SK-N-SH treated with all-trans-retinoic acid at 6 μM for 48 hours (cell line): ENCODE results near the gene GRM5.

Experiments used
- ATAC-seq: fragments of 200-7000 bp; cut with Tn5 transposase; 3 replicates; pipeline ENCODE4 v1.9.1; 2020; ENCODE audit warnings: mild to moderate bottlenecking, moderate library complexity
- ARNTL ChIP-seq: fragments of 450-650 bp; formaldehyde crosslinking; IDR thresholded peaks from 2 replicates; pipeline ENCODE4 v1.5.0; 2020; ENCODE audit warnings: low read depth, mild to moderate bottlenecking, moderate library complexity, borderline replicate concordance
- BACH2 ChIP-seq: fragments of 250-450 bp; sonication (Bioruptor Pico); IDR thresholded peaks from 2 replicates; pipeline ENCODE4 v1.9.0; 2021; ENCODE audit warnings: mild to moderate bottlenecking, borderline replicate concordance
- CSDC2 ChIP-seq: fragments of 250-450 bp; sonication (Bioruptor Pico); IDR thresholded peaks from 2 replicates; pipeline ENCODE4 v1.5.0; 2020; ENCODE audit warnings: mild to moderate bottlenecking, moderate library complexity
- CSRNP3 ChIP-seq: fragments of 250-450 bp; sonication (Bioruptor Pico); IDR thresholded peaks from 2 replicates; pipeline ENCODE4 v1.5.1; 2021; ENCODE audit warnings: mild to moderate bottlenecking, moderate library complexity
- ESRRG ChIP-seq: fragments of 250-450 bp; sonication (Bioruptor Pico); IDR thresholded peaks from 2 replicates; pipeline ENCODE4 v1.6.1; 2021; ENCODE audit warnings: mild to moderate bottlenecking
- GLIS3 ChIP-seq: fragments of 250-450 bp; sonication (Bioruptor Pico); IDR thresholded peaks from 2 replicates; pipeline ENCODE4 v1.5.0; 2020; ENCODE audit warnings: mild to moderate bottlenecking, moderate library complexity
- ISL1 ChIP-seq: fragments of 250-450 bp; sonication (Bioruptor Pico); IDR thresholded peaks from 2 replicates; pipeline ENCODE4 v2.1.2; 2022; ENCODE audit warnings: mild to moderate bottlenecking, moderate library complexity
- OSR1 ChIP-seq: fragments of 250-450 bp; sonication (Bioruptor Pico); IDR thresholded peaks from 2 replicates; pipeline ENCODE4 v1.8.0; 2022; ENCODE audit warnings: moderate library complexity, mild to moderate bottlenecking, inconsistent platforms
- POU6F1 ChIP-seq: fragments of 250-450 bp; sonication (Bioruptor Pico); IDR thresholded peaks from 2 replicates; pipeline ENCODE4 v1.8.0; 2021; ENCODE audit warnings: low read depth, mild to moderate bottlenecking, moderate library complexity, borderline replicate concordance
- PPARA ChIP-seq: fragments of 250-450 bp; sonication (Bioruptor Pico); IDR thresholded peaks from 2 replicates; pipeline ENCODE4 v1.5.0; 2020; ENCODE audit warnings: mild to moderate bottlenecking, borderline replicate concordance
- RARB ChIP-seq: fragments of 250-450 bp; sonication (Bioruptor Pico); IDR thresholded peaks from 2 replicates; pipeline ENCODE4 v1.8.0; 2021; ENCODE audit warnings: mild to moderate bottlenecking, moderate library complexity
- SNAI2 ChIP-seq: fragments of 250-450 bp; sonication (Bioruptor Pico); IDR thresholded peaks from 2 replicates; pipeline ENCODE4 v1.5.0; 2020; ENCODE audit warnings: mild to moderate bottlenecking, moderate library complexity
- TCF4 ChIP-seq: fragments of 250-450 bp; sonication (Bioruptor Pico); IDR thresholded peaks from 2 replicates; pipeline ENCODE4 v1.8.0; 2021; ENCODE audit warnings: mild to moderate bottlenecking, moderate library complexity, borderline replicate concordance
- TOX ChIP-seq: fragments of 250-450 bp; sonication (Bioruptor Pico); IDR thresholded peaks from 2 replicates; pipeline ENCODE4 v1.8.0; 2021; ENCODE audit warnings: mild to moderate bottlenecking, moderate library complexity, borderline replicate concordance
- ZC3H10 ChIP-seq: fragments of 250-450 bp; sonication (Bioruptor Pico); IDR thresholded peaks from 2 replicates; pipeline ENCODE4 v1.5.1; 2021; ENCODE audit warnings: mild to moderate bottlenecking, moderate library complexity
- ZFP3 ChIP-seq: fragments of 250-450 bp; sonication (Bioruptor Pico); IDR thresholded peaks from 2 replicates; pipeline ENCODE4 v1.5.0; 2020; ENCODE audit warnings: mild to moderate bottlenecking, moderate library complexity
- ZFP30 ChIP-seq: fragments of 450-650 bp; formaldehyde crosslinking; IDR thresholded peaks from 2 replicates; pipeline ENCODE4 v1.5.0; 2022; ENCODE audit warnings: mild to moderate bottlenecking, moderate library complexity
- ZNF565 ChIP-seq: fragments of 450-650 bp; formaldehyde crosslinking; conservative IDR thresholded peaks from 2 replicates; pipeline ENCODE4 v1.5.0; 2020; ENCODE audit warnings: low read depth, mild to moderate bottlenecking, moderate library complexity
- ZNF70 ChIP-seq: fragments of 450-650 bp; formaldehyde crosslinking; IDR thresholded peaks from 2 replicates; pipeline ENCODE4 v1.5.0; 2020; ENCODE audit warnings: mild to moderate bottlenecking, moderate library complexity
- ZNF8 ChIP-seq: fragments of 450-650 bp; formaldehyde crosslinking; IDR thresholded peaks from 2 replicates; pipeline ENCODE4 v1.5.0; 2020; ENCODE audit warnings: mild to moderate bottlenecking, moderate library complexity
- TF ChIP-seq, protein P1 (sequence below): fragments of 250-450 bp; sonication (Bioruptor Pico); IDR thresholded peaks from 2 replicates; pipeline ENCODE4 v1.8.0; 2020; ENCODE audit warnings: mild to moderate bottlenecking, moderate library complexity, borderline replicate concordance
- TF ChIP-seq, protein P2 (sequence below): fragments of 250-450 bp; sonication (Bioruptor Pico); IDR thresholded peaks from 2 replicates; pipeline ENCODE4 v1.5.1; 2020; ENCODE audit warnings: low read depth, mild to moderate bottlenecking, moderate library complexity
- TF ChIP-seq, protein P3 (sequence below): fragments of 250-450 bp; sonication (Bioruptor Pico); IDR thresholded peaks from 2 replicates; pipeline ENCODE4 v1.5.0; 2020; ENCODE audit warnings: mild to moderate bottlenecking, moderate library complexity

The GRM5 gene

GRCh38 chr11:88623531-88623930, 442.3 kb downstream of the GRM5 start:
- TF ChIP-seq ARNTL (no peak), TOX (CRISPR knock-in tag) (no peak), TCF4 (no peak)
- ATAC-seq: no peak

DNA sequence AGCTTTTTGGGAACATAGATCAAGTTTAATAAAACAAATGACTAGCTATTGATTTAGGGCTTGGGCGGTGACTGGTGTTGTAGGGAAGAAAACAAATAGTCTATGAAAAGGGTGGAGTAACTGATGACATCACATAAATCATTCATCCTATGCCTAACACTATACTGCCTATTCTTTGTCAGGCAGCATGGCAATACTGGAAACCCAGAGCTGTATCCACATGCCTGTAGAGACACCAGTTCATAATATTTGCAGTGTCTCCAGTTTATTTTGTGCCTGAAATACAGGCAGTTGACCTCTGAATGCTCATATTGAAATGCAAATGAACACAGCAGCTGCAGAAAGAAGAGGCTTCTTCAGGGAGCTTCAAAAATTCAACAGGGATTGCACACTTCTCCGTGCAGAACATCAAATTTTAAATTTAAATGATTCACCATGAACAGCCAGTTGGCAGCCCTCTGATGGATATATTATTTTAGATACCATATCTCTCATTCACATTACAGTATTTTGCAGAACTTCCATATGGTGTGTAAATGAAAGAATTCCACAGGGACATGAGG, 445.1 kb downstream of the GRM5 start:
- no peak for ATAC-seq
- no peak for TF ChIP-seq ZC3H10
- no peak for TF ChIP-seq ZNF8 (CRISPR knock-in tag)
- TF ChIP-seq ZNF565 (CRISPR knock-in tag): no peak
- TF ChIP-seq ARNTL: no peak
- no peak for TF ChIP-seq POU6F1
- TF ChIP-seq OSR1 (CRISPR knock-in tag): no peak
- TF ChIP-seq ISL1: no peak
- no peak for TF ChIP-seq SNAI2 (CRISPR knock-in tag)
- no peak for TF ChIP-seq CSRNP3 (CRISPR knock-in tag)
- TF ChIP-seq BACH2: no peak
- TF ChIP-seq GLIS3 (CRISPR knock-in tag): no peak
- TF ChIP-seq, protein P1, sequence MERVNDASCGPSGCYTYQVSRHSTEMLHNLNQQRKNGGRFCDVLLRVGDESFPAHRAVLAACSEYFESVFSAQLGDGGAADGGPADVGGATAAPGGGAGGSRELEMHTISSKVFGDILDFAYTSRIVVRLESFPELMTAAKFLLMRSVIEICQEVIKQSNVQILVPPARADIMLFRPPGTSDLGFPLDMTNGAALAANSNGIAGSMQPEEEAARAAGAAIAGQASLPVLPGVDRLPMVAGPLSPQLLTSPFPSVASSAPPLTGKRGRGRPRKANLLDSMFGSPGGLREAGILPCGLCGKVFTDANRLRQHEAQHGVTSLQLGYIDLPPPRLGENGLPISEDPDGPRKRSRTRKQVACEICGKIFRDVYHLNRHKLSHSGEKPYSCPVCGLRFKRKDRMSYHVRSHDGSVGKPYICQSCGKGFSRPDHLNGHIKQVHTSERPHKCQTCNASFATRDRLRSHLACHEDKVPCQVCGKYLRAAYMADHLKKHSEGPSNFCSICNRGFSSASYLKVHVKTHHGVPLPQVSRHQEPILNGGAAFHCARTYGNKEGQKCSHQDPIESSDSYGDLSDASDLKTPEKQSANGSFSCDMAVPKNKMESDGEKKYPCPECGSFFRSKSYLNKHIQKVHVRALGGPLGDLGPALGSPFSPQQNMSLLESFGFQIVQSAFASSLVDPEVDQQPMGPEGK (CRISPR knock-in tag): no peak
- TF ChIP-seq TCF4: no peak
- TF ChIP-seq, all 23 proteins: peak for 0

DNA sequence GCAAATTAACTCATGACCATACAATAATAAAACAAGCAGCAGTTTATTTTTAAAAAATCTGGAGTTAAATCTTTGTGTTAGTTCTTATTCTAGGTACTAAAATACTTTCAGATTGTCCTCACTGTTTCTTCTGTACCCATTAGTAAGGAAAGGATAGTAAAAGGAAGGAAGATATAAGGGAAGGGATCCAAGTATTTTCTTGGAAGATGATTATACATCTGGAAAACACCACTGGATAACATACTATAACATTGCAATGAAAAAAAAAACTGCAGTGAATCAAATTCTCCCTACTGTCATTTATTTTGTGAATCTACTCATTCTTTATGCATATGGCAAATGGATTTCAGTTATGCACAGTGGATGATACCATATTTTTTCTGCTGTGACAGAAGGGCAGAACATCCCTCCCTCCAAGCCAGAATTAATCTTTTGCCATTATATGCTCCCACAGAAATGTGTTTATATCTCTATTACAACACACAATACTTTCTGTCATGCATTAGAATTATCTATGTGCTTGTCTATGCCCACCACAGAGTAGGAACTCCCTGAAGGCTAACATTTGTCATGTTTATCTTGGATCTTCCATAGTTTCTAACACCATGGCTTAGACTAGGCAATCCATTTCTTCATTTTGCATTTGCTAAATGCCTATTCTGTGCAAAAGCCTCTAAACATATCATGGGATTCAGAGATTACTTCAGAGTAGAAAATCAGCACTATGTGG, 446.0 kb downstream of the GRM5 start:
- no peak for ATAC-seq

More for the DNA sequence above, 446.0 kb downstream of the GRM5 start:
- TF ChIP-seq, protein P2, sequence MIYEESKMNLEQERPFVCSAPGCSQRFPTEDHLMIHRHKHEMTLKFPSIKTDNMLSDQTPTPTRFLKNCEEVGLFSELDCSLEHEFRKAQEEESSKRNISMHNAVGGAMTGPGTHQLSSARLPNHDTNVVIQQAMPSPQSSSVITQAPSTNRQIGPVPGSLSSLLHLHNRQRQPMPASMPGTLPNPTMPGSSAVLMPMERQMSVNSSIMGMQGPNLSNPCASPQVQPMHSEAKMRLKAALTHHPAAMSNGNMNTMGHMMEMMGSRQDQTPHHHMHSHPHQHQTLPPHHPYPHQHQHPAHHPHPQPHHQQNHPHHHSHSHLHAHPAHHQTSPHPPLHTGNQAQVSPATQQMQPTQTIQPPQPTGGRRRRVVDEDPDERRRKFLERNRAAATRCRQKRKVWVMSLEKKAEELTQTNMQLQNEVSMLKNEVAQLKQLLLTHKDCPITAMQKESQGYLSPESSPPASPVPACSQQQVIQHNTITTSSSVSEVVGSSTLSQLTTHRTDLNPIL (CRISPR knock-in tag): no peak
- TF ChIP-seq RARB (no peak), ESRRG (no peak), BACH2 (no peak), CSRNP3 (CRISPR knock-in tag) (no peak), ZC3H10 (no peak), CSDC2 (CRISPR knock-in tag) (no peak), POU6F1 (no peak), ARNTL (no peak), GLIS3 (CRISPR knock-in tag) (no peak), ZFP30 (CRISPR knock-in tag) (no peak), ZFP3 (no peak), ZNF8 (CRISPR knock-in tag) (no peak), ZNF70 (CRISPR knock-in tag) (no peak), OSR1 (CRISPR knock-in tag) (no peak), PPARA (CRISPR knock-in tag) (no peak)
- TF ChIP-seq, protein P1 (CRISPR knock-in tag): no peak
- TF ChIP-seq, protein P3, sequence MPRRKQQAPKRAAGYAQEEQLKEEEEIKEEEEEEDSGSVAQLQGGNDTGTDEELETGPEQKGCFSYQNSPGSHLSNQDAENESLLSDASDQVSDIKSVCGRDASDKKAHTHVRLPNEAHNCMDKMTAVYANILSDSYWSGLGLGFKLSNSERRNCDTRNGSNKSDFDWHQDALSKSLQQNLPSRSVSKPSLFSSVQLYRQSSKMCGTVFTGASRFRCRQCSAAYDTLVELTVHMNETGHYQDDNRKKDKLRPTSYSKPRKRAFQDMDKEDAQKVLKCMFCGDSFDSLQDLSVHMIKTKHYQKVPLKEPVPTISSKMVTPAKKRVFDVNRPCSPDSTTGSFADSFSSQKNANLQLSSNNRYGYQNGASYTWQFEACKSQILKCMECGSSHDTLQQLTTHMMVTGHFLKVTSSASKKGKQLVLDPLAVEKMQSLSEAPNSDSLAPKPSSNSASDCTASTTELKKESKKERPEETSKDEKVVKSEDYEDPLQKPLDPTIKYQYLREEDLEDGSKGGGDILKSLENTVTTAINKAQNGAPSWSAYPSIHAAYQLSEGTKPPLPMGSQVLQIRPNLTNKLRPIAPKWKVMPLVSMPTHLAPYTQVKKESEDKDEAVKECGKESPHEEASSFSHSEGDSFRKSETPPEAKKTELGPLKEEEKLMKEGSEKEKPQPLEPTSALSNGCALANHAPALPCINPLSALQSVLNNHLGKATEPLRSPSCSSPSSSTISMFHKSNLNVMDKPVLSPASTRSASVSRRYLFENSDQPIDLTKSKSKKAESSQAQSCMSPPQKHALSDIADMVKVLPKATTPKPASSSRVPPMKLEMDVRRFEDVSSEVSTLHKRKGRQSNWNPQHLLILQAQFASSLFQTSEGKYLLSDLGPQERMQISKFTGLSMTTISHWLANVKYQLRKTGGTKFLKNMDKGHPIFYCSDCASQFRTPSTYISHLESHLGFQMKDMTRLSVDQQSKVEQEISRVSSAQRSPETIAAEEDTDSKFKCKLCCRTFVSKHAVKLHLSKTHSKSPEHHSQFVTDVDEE: no peak
